Islet precursor cell (in vitro differentiated cells): ENCODE measurements around the gene ABHD17C.
"Not testable (repeated sequence)": the region's sequence is repeated elsewhere in the genome, so short reads cannot be mapped to it uniquely, and the experiment has no call there.

Experiments
- DNase-seq: peaks from one replicate; pipeline ENCODE4 v3.0.0-alpha.2; 2018

The ABHD17C gene

DNA sequence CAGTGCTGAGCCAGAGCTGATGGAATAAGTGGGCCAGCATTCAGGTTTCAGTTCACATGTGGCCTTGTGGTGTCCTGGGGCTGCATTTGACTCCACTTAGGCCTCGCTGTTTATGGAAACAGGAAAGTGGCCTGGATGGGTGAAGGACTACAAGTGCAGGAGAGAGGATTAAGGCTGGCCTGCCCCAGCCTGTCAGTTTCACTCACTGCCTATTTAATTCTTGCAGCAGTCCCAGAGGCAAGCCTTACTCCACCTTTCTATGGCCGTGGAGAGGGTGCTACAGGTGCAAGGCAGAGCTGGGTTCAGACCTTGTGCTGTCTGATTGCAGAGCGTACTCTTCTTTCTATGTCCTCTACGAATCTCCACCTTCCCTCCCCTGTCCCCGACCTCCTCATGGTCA, 37.7 kb downstream of the ABHD17C start:
- DNase-seq, result no peak

DNA sequence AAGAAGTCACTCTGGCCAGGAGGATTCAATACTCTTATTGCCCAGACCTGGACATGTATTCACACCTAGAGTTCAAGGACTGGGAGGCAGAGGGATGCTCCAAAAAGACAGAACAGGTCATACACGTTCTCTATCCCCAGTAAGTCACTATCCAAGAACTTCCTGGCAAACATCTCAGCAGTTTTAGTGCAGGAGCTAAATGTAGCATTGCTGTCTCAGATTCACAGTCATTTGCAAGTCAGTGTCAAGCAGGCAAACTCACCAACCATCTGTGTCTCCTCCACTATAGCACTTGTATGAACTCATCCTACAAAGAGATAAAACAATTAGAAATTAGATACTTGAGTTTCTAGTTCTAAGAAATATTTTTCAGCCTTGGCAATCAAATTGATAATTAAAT, 38.4 kb downstream of the ABHD17C start:
- no peak for DNase-seq

DNA sequence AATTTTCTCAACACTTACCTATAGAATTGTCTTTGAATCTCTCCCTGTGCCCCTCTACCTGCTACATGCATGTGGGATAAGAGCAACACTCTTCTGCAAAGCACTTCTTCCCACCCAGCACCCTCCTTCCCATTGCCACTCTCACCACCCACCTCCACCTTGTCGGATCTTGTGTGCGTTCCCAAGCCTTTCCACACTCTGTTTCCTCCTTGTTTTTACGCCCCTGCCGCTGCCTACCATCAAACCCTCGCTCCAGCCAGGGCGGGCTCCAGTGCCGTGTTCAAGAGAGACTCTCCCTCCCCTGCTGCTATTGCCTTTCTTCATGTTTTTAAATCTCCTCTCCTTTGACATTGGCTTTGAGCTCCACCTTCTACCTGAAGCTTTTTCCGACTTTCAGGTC, 40.2 kb downstream of the ABHD17C start:
- no peak for DNase-seq

DNA sequence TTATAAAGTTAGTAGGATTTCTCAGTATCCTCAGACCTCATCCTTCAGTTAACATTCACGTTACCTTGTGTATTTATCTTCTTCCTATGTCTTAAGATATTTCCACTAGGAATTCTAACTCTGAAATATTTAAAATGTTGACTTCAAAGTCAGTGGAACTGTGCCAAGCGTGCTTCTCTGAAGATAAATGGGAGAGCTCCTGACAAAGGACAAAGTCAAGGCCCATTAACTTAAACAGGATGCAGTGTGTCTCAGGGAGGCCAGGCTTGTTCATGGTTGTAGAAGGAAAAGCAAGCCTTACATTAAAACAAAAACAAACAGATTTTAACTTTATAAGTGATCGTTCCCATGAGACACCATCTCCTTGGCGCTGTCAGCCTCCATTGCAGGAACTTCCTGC, 41.5 kb downstream of the ABHD17C start:
- no peak for DNase-seq

DNA sequence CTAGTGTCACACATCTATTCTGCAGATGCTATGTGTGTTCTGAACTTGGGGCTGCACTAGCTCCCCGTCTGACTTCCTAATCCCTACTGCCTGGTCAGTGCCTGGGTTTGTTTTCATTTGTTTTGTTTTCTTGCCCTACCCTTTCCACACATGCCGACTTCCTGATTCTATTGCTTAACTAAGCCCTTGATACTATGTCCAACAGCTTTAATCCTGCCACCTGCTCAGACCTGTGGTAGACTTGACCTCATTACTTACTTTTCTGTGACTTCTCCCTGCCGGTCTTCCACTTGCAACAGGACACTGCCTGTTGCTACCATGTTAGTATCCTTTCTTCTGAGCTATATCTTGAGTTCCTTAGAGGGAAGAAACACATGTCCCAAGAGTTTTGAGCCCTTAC, 44.8 kb downstream of the ABHD17C start:
- DNase-seq, result no peak

DNA sequence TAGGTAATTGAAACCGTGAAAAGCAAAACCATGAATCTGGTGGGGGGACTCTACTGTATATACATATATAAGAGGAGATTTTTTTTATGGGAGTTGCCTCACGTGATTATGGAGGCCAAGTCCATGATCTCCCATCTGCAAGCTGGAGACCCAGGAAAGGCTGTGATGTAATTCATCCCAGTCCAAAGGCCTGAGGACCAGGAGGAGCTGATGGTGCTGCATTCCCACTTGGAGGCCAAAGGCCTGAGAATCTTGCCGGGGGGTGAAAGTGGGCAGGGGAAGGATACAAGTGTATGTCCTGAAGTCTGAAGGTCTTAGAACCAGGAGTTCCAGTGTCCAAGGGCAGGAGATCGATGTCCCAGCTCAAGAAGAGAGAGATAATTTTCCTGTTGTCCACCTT, 47.0 kb downstream of the ABHD17C start:
- DNase-seq, result no peak

DNA sequence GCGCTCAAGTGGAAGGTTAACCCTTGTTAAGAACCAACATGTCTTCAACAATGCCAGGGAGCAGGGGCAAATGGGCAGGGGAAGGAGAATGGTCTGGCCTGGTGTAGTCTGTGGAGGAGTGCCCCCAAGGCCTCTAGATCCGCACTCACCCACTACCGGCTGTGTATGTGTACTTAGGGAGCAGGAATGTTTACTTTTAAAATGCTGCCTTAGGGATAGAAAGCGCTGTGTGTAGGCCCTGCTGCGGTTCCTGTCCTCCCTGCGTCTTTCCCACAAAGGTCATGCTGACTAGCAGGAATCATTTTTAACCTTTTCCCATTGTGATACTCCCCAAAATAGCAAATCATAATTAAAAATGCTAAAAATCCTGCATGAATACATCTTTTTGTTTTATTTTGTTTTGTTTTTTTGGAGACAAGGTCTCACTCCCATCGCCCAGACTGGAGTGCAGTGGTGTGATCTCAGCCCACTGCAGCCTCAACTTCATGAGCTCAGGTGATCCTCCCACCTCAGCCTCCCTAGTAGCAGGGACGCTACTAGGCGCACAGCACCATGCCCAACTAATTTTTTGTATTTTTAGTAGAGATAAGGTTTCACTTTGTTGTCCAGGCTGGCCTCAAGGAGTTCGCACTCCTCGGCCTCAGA, 48.2 kb downstream of the ABHD17C start:
- no peak for DNase-seq

DNA sequence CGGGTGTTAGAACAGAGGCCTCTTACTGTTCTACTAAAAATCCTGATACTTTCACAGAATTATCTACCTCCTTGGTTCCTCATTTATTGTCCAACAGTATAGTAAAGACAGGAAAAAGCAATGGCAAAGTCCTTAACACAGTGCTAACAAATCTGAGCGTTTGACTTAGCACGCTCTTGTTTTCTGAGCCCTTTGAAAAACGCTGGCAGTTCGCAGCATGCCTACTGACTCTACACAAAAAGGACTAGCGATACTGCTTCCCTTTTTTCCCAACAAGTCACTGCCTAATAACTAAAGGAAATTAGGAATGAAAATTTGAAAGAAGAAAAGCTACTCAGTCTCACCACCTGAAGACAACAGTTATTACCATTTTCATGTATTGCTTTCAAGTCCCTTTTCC, 49.3 kb downstream of the ABHD17C start:
- no peak for DNase-seq

DNA sequence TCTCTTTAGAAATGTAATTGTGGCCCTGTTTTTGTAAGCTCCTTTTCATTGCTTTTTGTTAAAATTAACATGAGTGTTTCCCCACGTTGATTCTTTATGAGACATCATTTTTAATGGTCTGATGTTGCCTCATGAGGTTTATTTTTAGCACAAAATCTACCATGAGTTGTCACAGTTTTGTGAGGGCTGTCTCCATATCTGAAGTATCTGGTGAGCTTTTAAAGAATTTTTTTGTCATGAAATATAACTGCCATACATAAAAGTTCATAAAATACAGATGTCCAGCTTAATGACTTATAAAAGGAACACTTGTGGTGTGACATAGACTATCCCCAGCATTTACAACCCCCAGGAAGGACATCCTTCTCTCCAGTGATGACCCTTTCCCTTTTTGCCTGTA, 49.7 kb downstream of the ABHD17C start:
- no peak for DNase-seq

DNA sequence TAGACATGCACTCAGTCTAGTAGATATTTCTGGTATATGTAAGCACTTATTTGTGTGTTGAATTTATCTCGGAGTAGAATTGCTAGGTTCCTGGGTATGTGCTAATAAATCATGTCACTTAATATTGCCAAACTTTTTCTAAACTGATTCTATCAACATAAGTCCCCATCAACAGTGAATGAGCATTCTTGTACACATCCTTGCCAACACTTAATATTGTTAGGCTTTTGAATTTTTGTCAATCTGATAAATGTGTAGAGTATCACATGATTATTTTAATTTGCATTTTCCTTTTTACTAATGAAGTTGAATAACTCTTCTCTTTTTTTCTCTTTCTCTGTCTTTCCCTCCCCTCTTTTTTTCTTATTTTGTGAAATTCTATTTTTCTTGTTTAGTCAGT, 50.8 kb downstream of the ABHD17C start:
- DNase-seq, result no peak

DNA sequence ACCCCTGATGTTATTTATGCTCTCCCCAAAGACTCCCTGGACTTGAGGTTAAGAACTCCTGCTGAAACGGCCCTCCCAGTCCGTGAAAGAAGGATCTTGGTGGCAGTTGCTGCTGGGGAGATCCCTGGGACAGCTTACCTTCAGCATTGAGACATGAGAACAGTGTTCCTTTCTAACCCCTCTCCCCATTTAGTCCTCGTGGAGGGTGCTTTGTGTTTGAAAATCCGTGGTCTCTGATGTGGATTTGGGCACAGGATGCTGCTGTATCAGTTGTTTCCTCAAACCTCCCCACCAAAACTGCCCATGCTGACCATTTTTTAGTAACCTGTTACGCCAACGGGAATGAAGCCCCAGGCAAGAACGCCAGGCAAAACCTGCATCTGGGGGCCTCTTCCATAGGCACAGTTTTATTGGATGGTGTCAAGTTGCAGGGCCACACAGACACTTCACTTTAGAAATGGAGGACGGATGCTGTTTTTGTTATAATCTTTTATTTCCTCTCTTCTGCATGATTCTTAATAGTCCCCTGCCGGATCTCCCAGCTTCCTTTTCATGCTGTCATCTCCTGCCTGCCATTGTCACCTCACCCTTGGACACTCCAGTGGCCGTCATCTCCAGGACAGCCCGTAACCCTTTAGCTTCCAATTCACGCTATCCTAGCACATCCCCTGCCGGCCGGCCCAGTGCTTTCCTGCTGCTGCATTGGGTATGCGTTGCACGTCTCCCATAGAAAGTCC, 52.4 kb downstream of the ABHD17C start:
- no peak for DNase-seq

DNA sequence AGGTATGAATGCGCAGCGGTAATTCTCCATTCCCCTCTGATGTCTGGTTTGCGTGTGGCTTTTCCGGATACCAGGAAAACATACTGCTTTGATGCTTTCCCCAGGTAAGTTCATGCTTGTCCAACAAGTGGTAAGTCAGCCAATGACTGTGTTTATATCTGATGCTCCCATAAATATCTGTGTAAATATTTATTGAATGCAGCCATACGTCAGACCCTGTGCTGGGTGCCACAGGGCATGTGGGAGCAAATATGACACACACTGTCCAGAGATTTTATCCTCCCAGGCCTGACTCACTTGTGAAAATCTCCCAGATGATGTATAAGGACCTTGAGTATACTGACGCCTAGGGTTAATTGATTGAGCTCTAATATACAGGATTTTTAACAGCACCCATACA, 54.5 kb downstream of the ABHD17C start:
- DNase-seq, result no peak

DNA sequence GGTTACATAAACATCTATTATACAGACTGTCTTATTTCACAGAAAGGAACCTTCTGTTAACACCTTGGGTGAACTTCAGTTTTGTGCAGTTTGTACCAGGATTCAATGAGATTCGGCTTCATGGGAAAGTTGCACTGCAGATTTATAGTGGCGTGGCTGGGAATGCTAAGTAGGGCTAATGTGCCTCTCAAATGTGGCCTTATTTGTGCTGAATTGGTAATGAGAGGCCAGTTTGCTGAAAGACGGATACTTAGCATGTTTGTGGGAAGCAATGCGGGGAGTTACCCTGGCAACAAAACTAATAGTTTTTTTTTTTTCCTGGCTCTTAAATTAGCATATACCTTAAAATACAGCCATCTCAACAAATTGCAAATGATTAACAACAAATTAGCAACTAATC, 55.5 kb downstream of the ABHD17C start:
- no peak for DNase-seq

DNA sequence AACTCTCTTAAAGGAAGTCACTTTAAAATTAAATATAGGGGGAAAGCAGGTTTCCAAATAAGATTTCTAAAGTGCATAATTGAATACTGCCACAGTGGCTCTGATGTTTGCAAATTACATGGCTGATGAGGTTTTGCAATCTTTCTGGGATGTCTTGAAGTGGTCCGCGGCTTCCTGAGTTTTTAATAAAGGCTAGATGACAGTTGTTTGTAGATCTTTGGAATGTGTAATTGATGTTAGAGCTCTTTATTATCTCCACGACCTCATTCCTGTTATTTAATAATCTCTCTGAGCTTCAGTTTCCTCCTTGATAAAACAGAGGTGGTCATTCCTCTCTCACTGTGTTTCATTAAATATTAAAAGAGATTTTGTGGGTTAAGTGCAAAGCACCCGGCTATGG, 57.1 kb downstream of the ABHD17C start:
- DNase-seq, result no peak

DNA sequence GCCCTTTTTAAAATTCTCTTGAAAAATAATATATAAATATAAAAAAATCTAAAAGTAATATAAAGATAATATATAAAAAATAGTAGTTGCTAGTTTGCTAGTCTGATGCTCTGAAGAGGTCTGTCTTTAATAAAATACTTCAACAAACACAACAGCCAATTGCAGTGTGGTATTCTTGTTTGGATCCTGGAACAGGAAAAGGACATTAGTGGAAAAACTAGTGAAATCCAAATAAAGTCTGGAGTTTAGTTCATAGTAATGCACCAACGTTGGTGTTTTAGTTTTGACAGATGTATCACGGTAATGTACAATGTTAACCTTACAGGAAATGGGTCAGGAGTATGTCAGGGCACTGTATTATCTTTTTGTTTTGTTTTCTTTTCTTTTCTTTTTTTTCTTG, 58.1 kb downstream of the ABHD17C start:
- no peak for DNase-seq

DNA sequence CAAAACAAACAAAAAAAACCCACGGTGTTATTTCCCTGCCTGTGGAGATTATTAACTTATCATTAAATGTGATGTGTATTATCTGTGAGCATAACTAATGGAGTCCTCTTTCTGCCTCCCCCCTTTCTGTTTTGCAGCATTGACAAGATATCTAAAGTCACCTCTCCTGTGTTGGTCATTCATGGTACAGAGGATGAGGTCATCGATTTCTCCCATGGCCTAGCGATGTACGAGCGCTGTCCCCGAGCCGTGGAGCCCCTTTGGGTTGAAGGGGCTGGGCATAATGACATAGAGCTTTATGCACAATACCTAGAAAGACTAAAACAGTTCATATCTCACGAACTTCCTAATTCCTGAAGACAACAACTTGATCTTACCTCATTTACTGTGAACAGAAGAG, 58.9 kb downstream of the ABHD17C start:
- no peak for DNase-seq

DNA sequence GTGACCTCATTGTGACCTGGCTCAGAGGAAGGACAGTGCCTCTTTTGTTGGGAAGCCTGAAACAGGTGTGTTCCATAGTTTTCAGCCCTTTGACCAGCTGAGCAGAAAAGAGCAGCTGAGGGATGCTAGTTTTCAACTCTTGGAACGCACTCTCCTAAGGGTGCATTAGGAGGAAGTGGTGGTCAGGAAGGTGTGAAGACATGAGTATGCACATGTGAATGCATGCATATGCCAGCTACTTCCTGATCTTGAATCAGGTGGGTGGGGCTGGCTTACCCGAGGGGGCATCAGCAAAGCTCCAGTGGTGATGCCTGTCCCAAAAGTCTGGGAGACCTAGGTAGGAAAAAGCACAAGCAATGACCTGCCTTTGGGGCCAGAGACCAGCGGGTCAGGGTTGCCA, 60.8 kb downstream of the ABHD17C start:
- DNase-seq, result no peak

DNA sequence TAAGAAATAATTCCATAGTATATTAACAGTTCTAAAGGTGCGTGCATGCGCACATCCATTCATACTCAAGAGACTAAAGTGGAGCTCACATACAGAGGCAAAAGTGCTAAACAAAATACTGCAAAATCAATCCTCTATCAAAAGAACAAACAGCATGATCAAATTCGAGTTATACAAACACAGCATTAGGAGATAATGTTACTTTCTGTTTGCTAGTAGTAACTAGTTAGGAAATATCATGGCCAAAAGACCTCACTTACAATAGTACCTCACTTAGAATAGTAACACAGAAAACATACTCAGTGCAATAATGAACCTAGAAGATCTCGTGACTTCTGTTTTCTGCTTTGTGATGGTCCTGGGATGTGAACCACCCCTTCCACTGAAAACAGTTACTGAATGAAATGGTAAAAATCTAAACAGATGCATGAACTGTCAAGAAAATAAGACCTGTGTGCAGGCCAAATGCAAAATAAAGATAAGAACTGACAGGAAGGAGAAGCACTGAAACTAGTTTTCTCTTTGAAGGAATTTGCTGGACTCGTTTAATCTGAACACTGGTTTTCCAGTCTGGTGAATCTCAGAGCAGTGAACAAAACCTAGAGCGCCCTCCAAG, 63.1 kb downstream of the ABHD17C start:
- DNase-seq, result no peak

DNA sequence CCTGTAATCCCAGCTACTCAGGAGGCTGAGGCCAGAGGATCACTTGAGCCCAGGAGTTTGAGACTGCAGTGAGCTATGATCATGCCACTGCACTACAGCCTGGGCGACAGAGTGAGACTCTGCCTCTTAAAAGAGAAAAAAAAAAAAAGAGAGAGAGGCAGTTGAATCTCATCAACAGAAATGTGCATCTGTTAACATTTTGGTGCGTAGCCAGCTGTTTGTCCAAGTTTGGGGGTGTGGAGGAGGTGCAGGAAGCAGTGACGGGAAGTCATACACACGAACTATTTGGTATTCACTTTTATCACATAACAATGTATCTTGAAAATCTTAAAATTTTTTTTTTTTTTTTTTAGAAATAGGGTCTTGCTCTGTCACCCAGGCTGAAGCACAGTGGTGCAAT, 65.8 kb downstream of the ABHD17C start:
- no peak for DNase-seq

DNA sequence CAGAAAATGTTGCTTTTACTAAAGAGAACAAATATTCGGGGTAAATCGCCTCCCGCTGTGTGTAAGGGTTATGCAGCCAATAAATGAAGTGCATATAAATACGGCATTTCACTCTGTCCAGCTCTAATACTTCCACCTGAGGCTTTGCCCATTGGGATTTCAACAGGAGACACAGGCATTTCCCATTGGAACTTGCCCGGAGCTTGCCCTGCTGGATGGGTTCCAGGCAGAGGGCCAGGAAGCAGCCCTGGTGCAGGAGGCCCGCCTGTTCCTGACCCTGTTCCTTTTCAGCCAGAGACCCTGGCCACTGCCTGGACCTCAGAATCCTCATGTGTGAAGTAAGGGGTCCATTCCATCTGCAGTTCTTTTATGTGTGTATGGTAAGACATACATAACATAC, 66.6 kb downstream of the ABHD17C start:
- no peak for DNase-seq

DNA sequence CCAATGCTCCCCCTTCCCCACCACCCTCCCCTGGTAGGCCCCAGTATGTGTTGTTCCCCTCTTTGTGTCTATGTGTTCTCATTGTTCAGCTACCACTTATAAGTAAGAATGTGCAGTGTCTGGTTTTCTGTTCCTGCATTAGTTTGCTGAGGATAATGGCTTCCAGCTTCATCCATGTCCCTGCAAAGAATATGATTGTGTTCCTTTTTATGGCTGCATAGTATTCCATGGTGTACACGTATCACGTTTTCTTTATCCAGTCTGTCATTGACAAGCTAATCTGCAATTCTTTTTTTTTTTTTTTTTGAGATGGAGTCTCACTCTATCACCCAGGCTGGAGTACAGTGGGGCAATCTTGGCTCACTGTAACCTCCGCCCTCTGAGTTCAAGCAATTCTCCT, 68.1 kb downstream of the ABHD17C start:
- DNase-seq, result not testable (repeated sequence)

DNA sequence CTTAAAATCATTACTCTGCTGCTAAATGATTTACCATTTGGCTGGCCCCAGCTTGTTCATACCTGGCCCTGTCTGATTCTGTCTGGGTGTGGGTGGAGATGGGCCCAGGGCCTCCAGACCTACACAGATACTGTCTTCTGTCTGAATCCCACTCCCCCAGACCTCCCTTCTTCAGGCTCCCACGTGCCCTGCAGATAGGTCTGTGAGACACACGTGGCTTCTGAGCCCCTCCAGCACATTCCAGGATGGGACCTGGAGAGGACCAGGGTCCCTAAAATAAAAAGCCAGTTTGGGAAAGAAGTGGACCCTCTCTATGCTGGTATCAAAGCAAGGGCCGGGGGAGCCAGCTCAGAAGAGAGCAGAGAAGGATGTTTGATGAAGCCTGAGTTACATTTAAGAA, 69.4 kb downstream of the ABHD17C start:
- DNase-seq, result no peak

DNA sequence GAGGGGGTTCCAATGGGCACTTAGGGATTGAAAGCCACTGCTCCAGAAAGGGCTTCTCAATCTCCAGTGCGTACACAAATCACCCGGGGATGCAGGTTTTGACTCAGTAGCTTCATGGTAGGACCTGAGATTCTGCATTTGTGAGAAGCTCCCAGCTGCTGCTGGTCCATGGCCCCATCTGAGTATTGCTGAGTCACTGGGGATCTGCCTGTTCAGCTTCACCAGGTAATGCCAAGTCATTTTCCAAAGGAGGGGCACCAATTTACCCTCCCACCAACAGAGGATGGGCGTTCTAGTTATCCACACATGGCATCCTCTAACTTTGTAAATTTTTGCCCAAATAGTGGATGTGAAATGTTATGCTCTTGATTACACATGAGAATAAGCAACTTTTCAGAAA, 71.2 kb downstream of the ABHD17C start:
- DNase-seq, result no peak

DNA sequence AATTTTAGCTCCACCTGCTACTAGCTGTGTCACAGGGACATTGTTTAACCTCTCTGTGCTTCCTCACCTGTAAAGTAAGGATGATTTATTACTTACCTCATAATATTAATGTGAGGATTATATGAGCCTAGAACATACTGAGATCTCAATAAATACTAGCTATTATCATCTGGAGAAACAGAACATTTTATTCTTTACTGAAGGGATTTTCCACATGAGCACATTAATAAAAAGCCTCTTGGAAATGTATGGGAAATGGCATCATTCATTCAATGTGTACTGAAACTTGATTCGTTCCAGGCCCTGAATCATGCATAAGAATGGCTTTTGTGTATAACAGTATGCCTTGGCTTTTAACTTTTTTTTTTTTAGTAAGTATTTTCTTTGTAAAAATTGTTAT, 73.0 kb downstream of the ABHD17C start:
- DNase-seq, result no peak
